Endothelial cell of umbilical vein (primary cell): ENCODE results near the gene PDHX. TPM values are rescaled to one million over a fixed set of nuclear protein-coding genes. Genes with fewer than 3 reads are reported as not detected.
A peak's percentile ranks its signal among the peaks of the same experiment; 100 is the strongest.

Source experiments
- BruUV-seq: library from RNA; stranded (reverse); fragments of 400-500 nt; replicated peaks from 2 replicates; lab custom pipeline; 2021; lab: Mats Ljungman, UMichigan
- CTCF ChIA-PET: fragments of 300-600, 350-600 bp; sonication (Branson Sonifier 250); formaldehyde crosslinking; loops from one replicate; lab custom pipeline; 2021; ENCODE audit warnings: antibody characterized with exemption, inconsistent platforms; lab: Charles Lee
- POLR2A ChIA-PET: fragments of 300-600, 350-600 bp; sonication (Branson Sonifier 250); formaldehyde crosslinking; loops from one replicate; lab custom pipeline; 2021; ENCODE audit warnings: antibody characterized with exemption, inconsistent platforms; lab: Charles Lee
- DNase-seq: peaks from one replicate; pipeline ENCODE4 v3.0.0-alpha.2; 2011; ENCODE audit warnings: low read depth, low spot score
- FAIRE-seq: peaks from 2 replicates; lab custom pipeline; 2011; peaks lifted over from hg19 to GRCh38; lab: Jason Lieb, UNC
- H2AFZ ChIP-seq: 2 replicates; pipeline ENCODE4 v1.6.0; 2012; ENCODE audit warnings: low read depth, low read length, control low read depth, inconsistent platforms
- H3K27ac ChIP-seq: 2 replicates; pipeline ENCODE4 v1.5.1; 2011; ENCODE audit warnings: low read depth, mild to moderate bottlenecking, control low read depth, low read length, moderate library complexity; ENCODE audit not compliant: insufficient read depth
- H3K27me3 ChIP-seq, 2 experiments: 2 replicates each; pipeline versions ENCODE4 v1.6.0 to v1.6.1; 2011; ENCODE audit warnings: low read length in 2 of 2, mixed read lengths in 1 of 2; ENCODE audit not compliant: control insufficient read depth in 2 of 2, insufficient read depth in 2 of 2
- H3K36me3 ChIP-seq, 2 experiments: 2 replicates in 1 of 2; 3 replicates in 1 of 2; pipeline ENCODE4 v1.5.1; 2011; ENCODE audit warnings: low read length in 2 of 2, mild to moderate bottlenecking in 1 of 2, moderate library complexity in 1 of 2; ENCODE audit not compliant: control insufficient read depth in 2 of 2, insufficient read depth in 2 of 2; ENCODE audit errors: extremely low read depth in 1 of 2
- H3K4me1 ChIP-seq: 3 replicates; pipeline ENCODE4 v1.5.1; 2011; ENCODE audit warnings: mild to moderate bottlenecking, low read length; ENCODE audit not compliant: control insufficient read depth, insufficient read depth; ENCODE audit errors: extremely low read depth
- H3K4me2 ChIP-seq: 2 replicates; pipeline ENCODE4 v1.6.1; 2011; ENCODE audit warnings: low read length, control low read depth, mixed read lengths; ENCODE audit not compliant: insufficient read depth
- H3K4me3 ChIP-seq, 3 experiments: fragments of 200-600 bp in 1 of 3; sonication (generic), shearing (Covaris generic) in 1 of 3; replicated peaks in 1 of 3; 2 replicates each; pipeline ENCODE4 v1.5.1; 2011 to 2016; ENCODE audit warnings: control low read depth in 3 of 3, low read length in 3 of 3, mild to moderate bottlenecking in 2 of 3, inconsistent platforms in 1 of 3, low read depth in 1 of 3, moderate library complexity in 1 of 3; ENCODE audit not compliant: insufficient read depth in 1 of 3
- H3K79me2 ChIP-seq: 2 replicates; pipeline ENCODE4 v1.6.0; 2012; ENCODE audit warnings: low read length, inconsistent platforms; ENCODE audit not compliant: control insufficient read depth, insufficient read depth
- H3K9ac ChIP-seq: replicated peaks from 2 replicates; pipeline ENCODE3; 2011; ENCODE audit warnings: low read length, control low read depth; ENCODE audit not compliant: insufficient read depth; ENCODE audit errors: extremely low read depth
- H3K9me1 ChIP-seq: replicated peaks from 3 replicates; pipeline ENCODE4 v1.6.0; 2011; ENCODE audit warnings: mild to moderate bottlenecking, low read length; ENCODE audit not compliant: control insufficient read depth, insufficient read depth; ENCODE audit errors: extremely low read depth
- H3K9me3 ChIP-seq: replicated peaks from 2 replicates; pipeline ENCODE4 v1.5.1; 2012; ENCODE audit warnings: low read length, inconsistent platforms; ENCODE audit not compliant: control insufficient read depth, insufficient read depth
- H4K20me1 ChIP-seq: replicated peaks from 2 replicates; pipeline ENCODE3; 2011; ENCODE audit warnings: mild to moderate bottlenecking, low read length; ENCODE audit not compliant: control insufficient read depth, insufficient read depth; ENCODE audit errors: extremely low read depth
- EZH2 ChIP-seq: IDR thresholded peaks from 2 replicates; pipeline ENCODE4 v1.6.1; 2012; ENCODE audit warnings: borderline replicate concordance, low read depth, mild to moderate bottlenecking, moderate library complexity, low read length, inconsistent platforms; ENCODE audit not compliant: severe bottlenecking
- FOS ChIP-seq: IDR thresholded peaks from 2 replicates; pipeline ENCODE4 v1.6.1; 2011; ENCODE audit warnings: mild to moderate bottlenecking, low read length, moderate library complexity, borderline replicate concordance; ENCODE audit not compliant: insufficient read depth
- GATA2 ChIP-seq: IDR thresholded peaks from 2 replicates; pipeline ENCODE4 v1.7.0; 2011; ENCODE audit warnings: low read depth, mild to moderate bottlenecking, moderate library complexity, mixed read lengths, low read length; ENCODE audit not compliant: insufficient read length, insufficient read depth
- JUN ChIP-seq: IDR thresholded peaks from 2 replicates; pipeline ENCODE4 v1.6.1; 2011; ENCODE audit warnings: borderline replicate concordance, low read depth; ENCODE audit not compliant: insufficient read length, insufficient read depth
- MYC ChIP-seq: IDR thresholded peaks from one replicate; pipeline ENCODE4 v1.6.1; 2011; ENCODE audit warnings: mild to moderate bottlenecking, low read depth, low read length
- POLR2A ChIP-seq: IDR thresholded peaks from 2 replicates; pipeline ENCODE4 v1.6.1; 2012; ENCODE audit warnings: low read depth, mild to moderate bottlenecking, control low read depth, low read length
- POLR2AphosphoS5 ChIP-seq: IDR thresholded peaks from 2 replicates; pipeline ENCODE4 v1.6.1; 2012; ENCODE audit warnings: low read depth, mild to moderate bottlenecking, control low read depth, low read length, moderate library complexity; ENCODE audit not compliant: insufficient read depth
- dilution Hi-C: fragments of 300-500 bp; cut with MboI; formaldehyde crosslinking; loops from one replicate; pipeline ENCODE4 v1.15.0; 2019; ENCODE audit warnings: low sequenced_read_pairs; ENCODE audit not compliant: extremely low pct_ligation_motif_present
- intact Hi-C: fragments of 100-400 bp; cut with micrococcal nuclease; formaldehyde crosslinking; loops from one replicate; pipeline ENCODE4 v1.10.0; 2022
- polyA plus RNA-seq, 4 experiments: library from polyadenylated mRNA; depleted of rRNA in 3 of 4; stranded (reverse) in 3 of 4; unstranded in 1 of 4; fragments of >200 nt; gene quantifications; 2 replicates each; pipeline versions ENCODE4 v1.2.1 to v1.2.3, GENCODE V29; 2011 to 2012; ENCODE audit warnings: missing spikeins in 1 of 4
- total RNA-seq: library from RNA; stranded (reverse); gene quantifications from 2 replicates; pipeline ENCODE4 v1.2.3, GENCODE V29; 2021
- TF ChIP-seq, protein P1 (sequence below), 2 donors: IDR thresholded peaks; 1 replicate in 1 of 2; 2 replicates in 1 of 2; pipeline ENCODE4 v1.5.1; 2011; ENCODE audit warnings: low read length in 2 of 2, mild to moderate bottlenecking in 2 of 2, moderate library complexity in 2 of 2, control low read depth in 1 of 2, inconsistent platforms in 1 of 2, low read depth in 1 of 2; ENCODE audit not compliant: insufficient read depth in 1 of 2; ENCODE audit errors: extremely low read depth in 1 of 2
- TF ChIP-seq, protein P2 (sequence below): IDR thresholded peaks from 2 replicates; pipeline ENCODE4 v1.6.1; 2011; ENCODE audit not compliant: insufficient read depth, insufficient read length

Gene PDHX
- total and polyA plus RNA-seq, 2 donors (not counting 3 experiments of a cell fraction or from before 2014, with no cell fraction given), result 10.5 to 30.5 TPM

DNA sequence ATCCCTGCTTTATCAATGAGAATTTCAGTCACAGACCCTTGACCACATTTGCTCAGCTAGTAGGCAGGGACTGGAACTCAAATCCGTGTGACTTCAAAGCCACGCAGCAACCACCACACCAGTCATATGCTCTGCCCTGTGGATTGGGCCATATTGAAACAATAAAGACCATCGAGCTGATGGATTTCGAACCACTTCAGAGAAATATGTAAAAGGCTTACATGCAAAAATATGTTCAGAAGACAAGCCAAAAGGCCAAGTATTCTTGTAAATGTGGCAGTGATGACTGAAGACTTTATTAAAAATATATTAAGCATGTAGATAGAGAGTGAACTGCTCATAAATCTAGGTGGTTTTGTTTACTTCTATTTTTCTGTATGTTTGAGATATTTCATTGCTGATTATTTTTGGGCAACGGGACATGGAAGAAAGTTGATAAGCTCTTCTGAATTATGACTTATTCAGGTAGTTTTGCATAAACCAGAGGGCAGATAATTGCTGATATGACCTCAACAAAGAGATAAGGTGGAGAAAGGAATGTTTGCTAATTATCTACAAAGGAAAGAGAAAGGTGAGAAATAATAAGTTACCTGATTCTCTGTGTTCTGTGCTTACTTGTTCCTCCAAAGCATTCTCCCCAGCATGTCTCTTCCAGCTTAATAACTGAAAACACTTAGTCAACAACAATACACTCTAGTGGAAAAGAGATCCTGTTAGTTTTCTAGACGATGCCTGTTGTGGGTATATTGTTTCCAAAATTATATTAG is 99.4 kb downstream of the PDHX start:
- ChIA-PET CTCF (interaction anchor here (0.9 to 2.2 kb wide), 3 partner anchors 14 to 124 kb away, joined by 3 to 5 read pairs (median 5); no protein-coding TSS in a partner anchor), POLR2A (no interaction called here)
- H2AFZ ChIP-seq, result no peak overlapping the region
- no peaks in the 10 kb centered on the region for H3K36me3 ChIP-seq
- DNase-seq, result no peak
- no peak overlapping the region for H3K27ac ChIP-seq
- no peaks in the 10 kb centered on the region for H3K9me1 ChIP-seq
- H3K9ac ChIP-seq, result no peak overlapping the region
- no peak for TF ChIP-seq POLR2A
- TF ChIP-seq, protein P1, sequence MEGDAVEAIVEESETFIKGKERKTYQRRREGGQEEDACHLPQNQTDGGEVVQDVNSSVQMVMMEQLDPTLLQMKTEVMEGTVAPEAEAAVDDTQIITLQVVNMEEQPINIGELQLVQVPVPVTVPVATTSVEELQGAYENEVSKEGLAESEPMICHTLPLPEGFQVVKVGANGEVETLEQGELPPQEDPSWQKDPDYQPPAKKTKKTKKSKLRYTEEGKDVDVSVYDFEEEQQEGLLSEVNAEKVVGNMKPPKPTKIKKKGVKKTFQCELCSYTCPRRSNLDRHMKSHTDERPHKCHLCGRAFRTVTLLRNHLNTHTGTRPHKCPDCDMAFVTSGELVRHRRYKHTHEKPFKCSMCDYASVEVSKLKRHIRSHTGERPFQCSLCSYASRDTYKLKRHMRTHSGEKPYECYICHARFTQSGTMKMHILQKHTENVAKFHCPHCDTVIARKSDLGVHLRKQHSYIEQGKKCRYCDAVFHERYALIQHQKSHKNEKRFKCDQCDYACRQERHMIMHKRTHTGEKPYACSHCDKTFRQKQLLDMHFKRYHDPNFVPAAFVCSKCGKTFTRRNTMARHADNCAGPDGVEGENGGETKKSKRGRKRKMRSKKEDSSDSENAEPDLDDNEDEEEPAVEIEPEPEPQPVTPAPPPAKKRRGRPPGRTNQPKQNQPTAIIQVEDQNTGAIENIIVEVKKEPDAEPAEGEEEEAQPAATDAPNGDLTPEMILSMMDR (IDR thresholded peaks at IDR 0.05; ENCODE audit: extremely low read depth in 1 of 2, insufficient read depth in 1 of 2, low read depth in 1 of 2, low read length in 2 of 2), result no peak
- TF ChIP-seq, protein P2, sequence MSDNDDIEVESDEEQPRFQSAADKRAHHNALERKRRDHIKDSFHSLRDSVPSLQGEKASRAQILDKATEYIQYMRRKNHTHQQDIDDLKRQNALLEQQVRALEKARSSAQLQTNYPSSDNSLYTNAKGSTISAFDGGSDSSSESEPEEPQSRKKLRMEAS, result no peak
- no peak for TF ChIP-seq FOS
- no peak for TF ChIP-seq MYC
- no peak for TF ChIP-seq POLR2AphosphoS5
- TF ChIP-seq GATA2, result no peak
- TF ChIP-seq EZH2, result no peak
- no peak for TF ChIP-seq JUN
- intact Hi-C loops (no loop called here), dilution Hi-C loops (no loop called here)
- H3K4me1 ChIP-seq, result no peaks in the 10 kb centered on the region
- peak; percentile 63 for FAIRE-seq
- H3K27me3 ChIP-seq, result no peaks in the 10 kb centered on the region
- no peaks in the 10 kb centered on the region for H3K79me2 ChIP-seq
- H4K20me1 ChIP-seq, result no peaks in the 10 kb centered on the region
- H3K9me3 ChIP-seq, result no peaks in the 10 kb centered on the region
- H3K4me2 ChIP-seq, result no peak overlapping the region
- H3K4me3 ChIP-seq, result no peak overlapping the region
- no TSS peak for BruUV-seq
